Fibroblast of peridontal ligament (primary cell): ENCODE measurements around the gene RNF183.
"Not testable (repeated sequence)": the region's sequence is repeated elsewhere in the genome, so short reads cannot be mapped to it uniquely, and the experiment has no call there.

ENCODE experiments used
- DNase-seq: peaks from one replicate; pipeline ENCODE4 v3.0.0-alpha.2; 2010; ENCODE audit errors: extremely low read depth

RNF183 gene

GRCh38 chr9:113316030-113316429 lies 12.9 kb upstream of the RNF183 start:
- no peak for DNase-seq

- no peak for DNase-seq
Measured at GRCh38 chr9:113315231-113315630, 12.1 kb upstream of the RNF183 start.

GRCh38 chr9:113313261-113313660 lies 10.1 kb upstream of the RNF183 start:
- DNase-seq: no peak

- DNase-seq: peak; percentile 38
Measured at GRCh38 chr9:113311961-113312360, 8.8 kb upstream of the RNF183 start.

- no peak for DNase-seq
Measured at GRCh38 chr9:113310538-113310937, 7.4 kb upstream of the RNF183 start.

- DNase-seq: peak; percentile 72
Measured at GRCh38 chr9:113309204-113309813, 6.1 kb upstream of the RNF183 start.

- DNase-seq: no peak
Measured at GRCh38 chr9:113307396-113307975, 4.3 kb upstream of the RNF183 start.

GRCh38 chr9:113306566-113306965 lies 3.4 kb upstream of the RNF183 start:
- no peak for DNase-seq

- peak; percentile 6 for DNase-seq
Measured at GRCh38 chr9:113301548-113301947, 1.6 kb downstream of the RNF183 start.

- no peak for DNase-seq
Measured at GRCh38 chr9:113299800-113300292, 3.3 kb downstream of the RNF183 start.

- no peak for DNase-seq
Measured at GRCh38 chr9:113298924-113299770, 4.0 kb downstream of the RNF183 start.

- no peak for DNase-seq
Measured at GRCh38 chr9:113298311-113298710, 4.9 kb downstream of the RNF183 start.

- peak; percentile 75 for DNase-seq
Measured at GRCh38 chr9:113296796-113297558, 6.2 kb downstream of the RNF183 start.

GRCh38 chr9:113296247-113296646 lies 6.9 kb downstream of the RNF183 start:
- not testable (repeated sequence) for DNase-seq

GRCh38 chr9:113293285-113293878 lies 9.8 kb downstream of the RNF183 start:
- peak; percentile 94 for DNase-seq

- no peak for DNase-seq
Measured at GRCh38 chr9:113290052-113290607, 13.0 kb downstream of the RNF183 start.

GRCh38 chr9:113289091-113289490 lies 14.1 kb downstream of the RNF183 start:
- DNase-seq: no peak

GRCh38 chr9:113281356-113281755 lies 21.8 kb downstream of the RNF183 start:
- DNase-seq: no peak

- no peak for DNase-seq
Measured at GRCh38 chr9:113278840-113279239, 24.3 kb downstream of the RNF183 start.

GRCh38 chr9:113275157-113276131 lies 27.7 kb downstream of the RNF183 start, which contains the start of the genes CDC26 and PRPF4:
CDC26 (minus strand) TSS chr9:113275572; CDS start chr9:113272507, 3,065 bp downstream.
PRPF4 (plus strand) TSS chr9:113275658; CDS start chr9:113275744, 86 bp downstream.
- DNase-seq: peak; percentile 98
